ENCODE results near the gene TBKBP1. TPM values are rescaled to one million over a fixed set of nuclear protein-coding genes. Genes with fewer than 3 reads are reported as not detected.

Gene TBKBP1
- total RNA-seq, 1 donor from 2014 or later = 6.3 TPM

DNA sequence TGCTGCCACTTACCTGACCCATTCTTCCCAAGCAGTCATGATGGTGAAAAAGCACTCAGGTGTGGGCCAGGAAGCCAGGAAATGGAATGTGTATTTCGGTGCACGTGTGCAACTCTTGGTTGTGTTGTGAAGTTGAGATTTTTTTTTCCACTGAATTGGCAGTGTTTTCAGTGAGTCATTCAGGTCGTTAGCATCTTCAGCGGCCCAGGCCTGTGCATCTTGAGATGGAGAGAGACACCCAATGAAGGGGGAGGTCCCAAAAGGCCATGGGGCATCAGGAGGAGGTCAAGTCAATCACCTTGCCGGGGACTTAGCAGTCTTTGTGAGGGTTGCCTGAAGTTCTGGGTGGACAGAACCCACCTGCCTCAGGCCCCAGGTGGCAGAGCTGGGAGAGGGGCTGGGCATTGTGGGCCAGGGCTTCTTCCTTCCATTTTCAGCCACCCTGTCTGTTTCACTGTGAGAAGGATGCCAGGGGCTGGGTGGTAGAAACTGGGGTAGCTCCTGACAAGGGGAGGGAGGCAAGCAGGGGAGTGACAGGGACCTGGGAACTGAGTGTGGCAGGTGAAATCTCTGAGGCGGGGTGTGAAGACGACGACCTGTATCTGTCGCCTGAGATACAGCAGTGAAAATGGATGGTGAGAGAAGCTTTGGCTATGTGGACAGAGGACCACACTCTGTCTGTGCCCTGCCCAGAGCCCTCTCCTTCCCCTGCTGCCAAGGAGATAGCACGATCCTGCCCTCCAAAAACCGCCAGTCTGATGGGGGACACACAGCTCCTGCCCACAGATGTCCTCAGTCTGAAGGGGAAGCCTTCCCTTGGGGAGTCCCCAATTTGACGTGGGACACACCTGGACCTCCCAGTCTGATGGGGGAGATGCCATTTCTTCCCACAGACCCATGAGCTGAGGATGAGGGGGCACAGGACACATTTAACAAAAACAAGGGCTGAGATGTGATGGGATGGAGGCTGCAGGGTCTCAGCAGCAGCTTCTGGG, 11.9 kb downstream of the TBKBP1 start:
- H3K27me3 ChIP-seq (ENCODE audit: control insufficient read depth, insufficient read depth, low read length) = peaks cover 4% of the 10 kb centered on the region
- no peak for DNase-seq (ENCODE audit: low read depth)
- FAIRE-seq = no peak
- TF ChIP-seq, protein P1, sequence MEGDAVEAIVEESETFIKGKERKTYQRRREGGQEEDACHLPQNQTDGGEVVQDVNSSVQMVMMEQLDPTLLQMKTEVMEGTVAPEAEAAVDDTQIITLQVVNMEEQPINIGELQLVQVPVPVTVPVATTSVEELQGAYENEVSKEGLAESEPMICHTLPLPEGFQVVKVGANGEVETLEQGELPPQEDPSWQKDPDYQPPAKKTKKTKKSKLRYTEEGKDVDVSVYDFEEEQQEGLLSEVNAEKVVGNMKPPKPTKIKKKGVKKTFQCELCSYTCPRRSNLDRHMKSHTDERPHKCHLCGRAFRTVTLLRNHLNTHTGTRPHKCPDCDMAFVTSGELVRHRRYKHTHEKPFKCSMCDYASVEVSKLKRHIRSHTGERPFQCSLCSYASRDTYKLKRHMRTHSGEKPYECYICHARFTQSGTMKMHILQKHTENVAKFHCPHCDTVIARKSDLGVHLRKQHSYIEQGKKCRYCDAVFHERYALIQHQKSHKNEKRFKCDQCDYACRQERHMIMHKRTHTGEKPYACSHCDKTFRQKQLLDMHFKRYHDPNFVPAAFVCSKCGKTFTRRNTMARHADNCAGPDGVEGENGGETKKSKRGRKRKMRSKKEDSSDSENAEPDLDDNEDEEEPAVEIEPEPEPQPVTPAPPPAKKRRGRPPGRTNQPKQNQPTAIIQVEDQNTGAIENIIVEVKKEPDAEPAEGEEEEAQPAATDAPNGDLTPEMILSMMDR (IDR thresholded peaks at IDR 0.05; ENCODE audit: insufficient read depth, low read length, severe bottlenecking) = no peak
- no peak overlapping the region for H3K4me3 ChIP-seq (ENCODE audit: low read depth, low read length)
- peaks cover 2% of the 10 kb centered on the region for H3K36me3 ChIP-seq (ENCODE audit: control insufficient read depth, insufficient read depth, low read length)

DNA sequence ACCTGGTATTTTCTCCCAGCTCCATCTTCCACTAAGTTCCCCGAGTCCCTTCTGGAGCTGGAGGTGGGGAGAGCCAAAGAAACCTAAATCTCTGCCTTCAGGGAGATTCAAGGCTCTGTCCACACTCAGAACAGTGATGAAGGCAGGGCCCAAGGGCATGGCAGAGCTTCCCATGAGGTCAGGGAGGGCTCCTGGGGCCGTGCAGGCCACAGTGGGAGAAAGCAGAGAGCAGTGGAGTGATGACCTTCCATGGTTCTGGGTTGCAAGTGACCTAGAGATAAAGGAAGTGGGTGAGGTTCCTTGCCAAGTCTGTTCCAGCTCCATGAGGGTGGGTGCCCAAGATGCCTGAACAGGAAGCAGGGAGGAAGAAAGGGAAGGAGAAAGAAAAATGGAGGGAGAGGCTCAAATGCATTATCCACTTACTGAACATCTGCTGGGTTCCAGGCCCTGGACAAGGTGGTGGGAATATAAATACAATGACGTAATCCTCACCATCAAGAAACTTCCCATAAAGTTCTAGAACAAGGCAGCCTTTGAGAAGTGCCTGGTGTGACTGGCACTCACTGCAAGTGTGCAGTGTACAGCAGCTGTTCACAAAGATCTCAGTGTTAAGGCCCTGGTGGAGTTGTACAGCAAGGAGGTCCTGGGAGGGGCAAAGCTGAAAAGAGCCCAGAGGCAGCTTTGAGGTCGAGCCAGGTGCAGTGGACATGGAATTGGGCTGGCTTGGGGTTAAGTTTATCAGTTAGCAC, 13.3 kb downstream of the TBKBP1 start:
- TF ChIP-seq, protein P1 (IDR thresholded peaks at IDR 0.05; ENCODE audit: insufficient read depth, low read length, severe bottlenecking) = no peak
- peaks cover 1% of the 10 kb centered on the region for H3K36me3 ChIP-seq (ENCODE audit: control insufficient read depth, insufficient read depth, low read length)
- peaks cover 4% of the 10 kb centered on the region for H3K27me3 ChIP-seq (ENCODE audit: control insufficient read depth, insufficient read depth, low read length)
- FAIRE-seq = no peak
- DNase-seq (ENCODE audit: low read depth) = no peak
- no peak overlapping the region for H3K4me3 ChIP-seq (ENCODE audit: low read depth, low read length)

DNA sequence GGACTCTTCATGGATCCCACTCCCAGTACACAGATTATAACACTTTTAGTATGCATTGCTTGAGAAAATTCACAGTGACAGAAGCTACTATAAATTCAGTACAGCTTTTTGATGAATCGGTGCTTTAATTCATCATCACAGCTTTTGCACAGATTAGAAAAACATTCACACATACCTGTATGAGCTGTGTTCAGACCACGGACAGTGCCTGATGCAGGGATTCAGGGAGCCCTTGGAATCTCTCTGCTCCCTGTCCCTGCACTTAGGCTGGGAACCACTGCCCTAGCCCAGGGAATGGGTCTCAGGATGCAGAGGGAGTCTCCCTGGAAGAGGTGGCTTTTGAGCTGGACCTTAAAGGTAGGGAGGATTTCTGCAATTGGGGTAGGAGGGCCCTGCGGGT, 13.9 kb downstream of the TBKBP1 start:
- no peak for FAIRE-seq
- peaks cover 8% of the 10 kb centered on the region for H3K27me3 ChIP-seq (ENCODE audit: control insufficient read depth, insufficient read depth, low read length)
- TF ChIP-seq, protein P1 (IDR thresholded peaks at IDR 0.05; ENCODE audit: insufficient read depth, low read length, severe bottlenecking) = no peak
- H3K36me3 ChIP-seq (ENCODE audit: control insufficient read depth, insufficient read depth, low read length) = peaks cover 1% of the 10 kb centered on the region
- DNase-seq (ENCODE audit: low read depth) = no peak
- H3K4me3 ChIP-seq (ENCODE audit: low read depth, low read length) = no peak overlapping the region

DNA sequence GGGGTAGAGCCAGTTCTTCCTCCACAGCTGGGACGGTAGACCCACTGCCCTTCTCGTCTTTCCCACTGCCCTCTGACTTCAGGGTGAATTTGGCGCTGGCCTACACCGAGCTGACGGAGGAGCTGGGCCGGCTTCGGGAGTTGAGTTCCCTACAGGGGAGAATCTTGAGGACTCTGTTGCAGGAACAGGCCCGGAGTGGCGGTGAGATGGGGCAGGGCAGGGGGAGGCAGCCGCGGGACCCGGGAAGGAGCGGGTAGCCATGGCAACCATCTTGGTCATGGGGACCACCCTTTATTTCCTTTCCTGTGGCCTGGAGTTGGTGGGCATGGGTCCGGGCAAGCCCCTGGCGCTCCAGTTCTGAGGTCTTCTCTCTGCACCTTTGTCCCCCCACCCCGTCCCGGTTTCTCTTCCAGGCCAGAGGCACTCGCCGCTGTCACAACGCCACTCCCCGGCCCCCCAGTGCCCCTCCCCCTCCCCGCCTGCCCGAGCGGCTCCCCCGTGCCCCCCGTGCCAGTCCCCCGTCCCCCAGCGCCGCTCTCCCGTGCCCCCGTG, 14.4 kb downstream of the TBKBP1 start:
- no peak for DNase-seq (ENCODE audit: low read depth)
- Histone ChIP-seq H3K27me3 (ENCODE audit: control insufficient read depth, insufficient read depth, low read length) (peaks cover 13% of the 10 kb centered on the region), H3K36me3 (ENCODE audit: control insufficient read depth, insufficient read depth, low read length) (peaks cover 1% of the 10 kb centered on the region), H3K4me3 (ENCODE audit: low read depth, low read length) (no peak overlapping the region)
- no peak for FAIRE-seq
- TF ChIP-seq, protein P1 (IDR thresholded peaks at IDR 0.05; ENCODE audit: insufficient read depth, low read length, severe bottlenecking) = no peak

DNA sequence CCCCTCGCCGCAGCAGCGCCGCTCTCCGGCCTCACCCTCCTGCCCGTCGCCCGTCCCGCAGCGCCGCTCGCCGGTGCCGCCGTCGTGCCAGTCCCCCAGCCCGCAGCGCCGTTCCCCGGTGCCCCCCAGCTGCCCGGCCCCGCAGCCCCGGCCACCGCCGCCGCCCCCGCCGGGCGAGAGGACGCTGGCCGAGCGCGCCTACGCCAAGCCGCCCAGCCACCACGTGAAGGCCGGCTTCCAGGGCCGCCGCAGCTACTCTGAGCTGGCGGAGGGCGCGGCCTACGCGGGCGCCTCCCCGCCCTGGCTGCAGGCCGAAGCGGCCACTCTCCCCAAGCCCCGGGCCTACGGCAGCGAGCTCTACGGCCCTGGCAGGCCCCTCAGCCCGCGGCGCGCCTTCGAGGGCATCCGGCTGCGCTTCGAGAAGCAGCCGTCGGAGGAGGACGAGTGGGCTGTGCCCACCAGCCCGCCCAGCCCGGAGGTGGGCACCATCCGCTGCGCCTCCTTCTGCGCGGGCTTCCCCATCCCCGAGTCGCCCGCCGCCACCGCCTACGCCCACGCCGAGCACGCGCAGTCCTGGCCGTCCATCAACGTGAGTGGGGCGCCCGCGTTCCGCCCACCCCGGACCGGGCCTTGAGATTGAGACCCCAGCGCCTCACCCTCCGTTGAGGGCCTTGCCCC, 15.0 kb downstream of the TBKBP1 start:
- no peak overlapping the region for H3K4me3 ChIP-seq (ENCODE audit: low read depth, low read length)
- TF ChIP-seq, protein P1 (IDR thresholded peaks at IDR 0.05; ENCODE audit: insufficient read depth, low read length, severe bottlenecking) = no peak
- peaks cover 14% of the 10 kb centered on the region for H3K27me3 ChIP-seq (ENCODE audit: control insufficient read depth, insufficient read depth, low read length)
- peaks cover 1% of the 10 kb centered on the region for H3K36me3 ChIP-seq (ENCODE audit: control insufficient read depth, insufficient read depth, low read length)
- DNase-seq (ENCODE audit: low read depth) (no peak), FAIRE-seq (no peak)
